GM12872 (cell line): ENCODE data around the gene PAX9.

Experiments
- TF ChIP-seq, protein P1 (sequence below): IDR thresholded peaks from 3 replicates; pipeline ENCODE4 v1.5.1; 2011; ENCODE audit warnings: low read depth, mild to moderate bottlenecking, low read length, moderate library complexity; ENCODE audit not compliant: insufficient read depth

Gene PAX9

DNA sequence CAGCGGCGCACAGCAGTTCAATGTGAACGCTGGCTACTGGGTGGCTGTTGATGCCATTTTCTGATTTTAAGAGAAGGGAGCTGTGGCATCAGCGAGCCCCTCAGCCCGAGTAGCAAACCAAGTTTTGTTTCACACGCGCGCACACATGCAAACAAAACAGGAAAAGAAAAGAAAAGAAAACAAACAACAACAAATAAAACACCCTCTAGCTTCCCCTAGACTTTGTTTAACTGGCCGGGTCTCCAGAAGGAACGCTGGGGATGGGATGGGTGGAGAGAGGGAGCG is 540 bp downstream of the PAX9 start:
- TF ChIP-seq, protein P1, sequence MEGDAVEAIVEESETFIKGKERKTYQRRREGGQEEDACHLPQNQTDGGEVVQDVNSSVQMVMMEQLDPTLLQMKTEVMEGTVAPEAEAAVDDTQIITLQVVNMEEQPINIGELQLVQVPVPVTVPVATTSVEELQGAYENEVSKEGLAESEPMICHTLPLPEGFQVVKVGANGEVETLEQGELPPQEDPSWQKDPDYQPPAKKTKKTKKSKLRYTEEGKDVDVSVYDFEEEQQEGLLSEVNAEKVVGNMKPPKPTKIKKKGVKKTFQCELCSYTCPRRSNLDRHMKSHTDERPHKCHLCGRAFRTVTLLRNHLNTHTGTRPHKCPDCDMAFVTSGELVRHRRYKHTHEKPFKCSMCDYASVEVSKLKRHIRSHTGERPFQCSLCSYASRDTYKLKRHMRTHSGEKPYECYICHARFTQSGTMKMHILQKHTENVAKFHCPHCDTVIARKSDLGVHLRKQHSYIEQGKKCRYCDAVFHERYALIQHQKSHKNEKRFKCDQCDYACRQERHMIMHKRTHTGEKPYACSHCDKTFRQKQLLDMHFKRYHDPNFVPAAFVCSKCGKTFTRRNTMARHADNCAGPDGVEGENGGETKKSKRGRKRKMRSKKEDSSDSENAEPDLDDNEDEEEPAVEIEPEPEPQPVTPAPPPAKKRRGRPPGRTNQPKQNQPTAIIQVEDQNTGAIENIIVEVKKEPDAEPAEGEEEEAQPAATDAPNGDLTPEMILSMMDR, result no peak

- TF ChIP-seq, protein P1, result no peak
These were observed 1.1 kb downstream of the PAX9 start for GRCh38 chr14:36662543-36663403.

DNA sequence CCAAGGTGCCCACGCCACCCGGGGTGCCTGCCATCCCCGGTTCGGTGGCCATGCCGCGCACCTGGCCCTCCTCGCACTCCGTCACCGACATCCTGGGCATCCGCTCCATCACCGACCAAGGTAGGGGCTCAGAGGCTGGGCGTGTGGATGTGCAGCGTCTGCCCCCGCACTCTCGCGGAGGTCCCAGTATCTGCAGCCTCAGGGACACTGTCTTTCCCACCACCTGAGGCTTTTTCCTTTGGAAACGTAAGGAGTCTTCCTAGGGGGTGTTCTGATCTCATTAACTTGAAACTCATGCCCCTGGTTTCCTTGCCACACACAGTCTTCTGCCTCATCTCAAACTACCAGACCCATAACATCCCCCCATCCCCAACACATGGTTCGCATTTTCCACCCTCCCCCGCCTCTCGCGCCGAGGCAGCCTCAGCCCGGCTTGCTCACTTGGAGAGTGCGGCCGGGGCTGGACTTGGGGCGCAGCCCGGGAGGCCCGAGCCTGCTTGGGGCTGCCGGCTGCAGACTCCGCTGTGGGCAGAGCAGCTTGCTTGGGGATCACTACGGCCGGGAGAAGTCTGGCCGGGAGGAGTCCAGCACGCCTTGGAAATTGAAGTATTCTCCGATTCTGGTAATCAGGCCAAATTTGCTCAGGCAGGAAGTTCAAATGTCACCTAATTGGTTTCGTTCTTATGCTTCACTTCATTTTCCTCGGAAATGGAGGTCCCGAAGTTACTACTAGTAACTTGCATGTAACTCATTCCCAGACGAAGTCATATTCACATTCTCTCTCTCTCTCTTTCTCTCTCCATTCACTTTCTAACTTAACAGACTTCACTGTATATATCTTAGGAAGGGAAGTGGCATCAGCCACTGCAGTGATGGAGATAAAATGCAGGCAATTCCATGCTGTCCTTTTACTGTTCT is 2.0 kb downstream of the PAX9 start:
- TF ChIP-seq, protein P1, result no peak

GRCh38 chr14:36664322-36665193 is 2.9 kb downstream of the PAX9 start:
- TF ChIP-seq, protein P1, result no peak

DNA sequence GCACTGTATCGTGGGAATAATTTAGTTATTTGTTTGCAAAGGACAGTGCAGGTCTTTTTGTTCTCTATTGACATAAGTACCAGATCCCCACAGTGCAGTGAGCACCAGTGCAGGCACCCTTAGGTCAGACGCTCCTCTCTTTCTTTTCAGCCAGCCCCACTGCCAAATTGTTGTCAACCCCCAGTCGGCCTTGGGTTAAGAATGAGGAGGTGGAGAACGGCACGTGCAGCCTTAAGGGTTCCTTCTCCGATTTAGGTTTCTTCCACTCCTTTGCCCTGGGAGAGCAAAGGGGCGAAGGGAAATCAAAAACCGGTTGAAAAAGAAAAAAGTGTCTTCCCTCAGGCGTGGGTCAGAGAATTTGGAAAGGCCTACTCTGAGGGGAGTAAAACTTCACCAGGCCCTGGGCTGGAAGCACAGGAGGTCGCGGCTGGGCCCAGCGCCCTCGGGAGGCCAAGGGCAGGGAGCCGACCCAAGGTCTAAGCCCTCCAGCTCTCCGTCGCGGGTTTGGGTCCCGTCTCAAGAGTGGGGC is 4.3 kb downstream of the PAX9 start:
- TF ChIP-seq, protein P1, result no peak

DNA sequence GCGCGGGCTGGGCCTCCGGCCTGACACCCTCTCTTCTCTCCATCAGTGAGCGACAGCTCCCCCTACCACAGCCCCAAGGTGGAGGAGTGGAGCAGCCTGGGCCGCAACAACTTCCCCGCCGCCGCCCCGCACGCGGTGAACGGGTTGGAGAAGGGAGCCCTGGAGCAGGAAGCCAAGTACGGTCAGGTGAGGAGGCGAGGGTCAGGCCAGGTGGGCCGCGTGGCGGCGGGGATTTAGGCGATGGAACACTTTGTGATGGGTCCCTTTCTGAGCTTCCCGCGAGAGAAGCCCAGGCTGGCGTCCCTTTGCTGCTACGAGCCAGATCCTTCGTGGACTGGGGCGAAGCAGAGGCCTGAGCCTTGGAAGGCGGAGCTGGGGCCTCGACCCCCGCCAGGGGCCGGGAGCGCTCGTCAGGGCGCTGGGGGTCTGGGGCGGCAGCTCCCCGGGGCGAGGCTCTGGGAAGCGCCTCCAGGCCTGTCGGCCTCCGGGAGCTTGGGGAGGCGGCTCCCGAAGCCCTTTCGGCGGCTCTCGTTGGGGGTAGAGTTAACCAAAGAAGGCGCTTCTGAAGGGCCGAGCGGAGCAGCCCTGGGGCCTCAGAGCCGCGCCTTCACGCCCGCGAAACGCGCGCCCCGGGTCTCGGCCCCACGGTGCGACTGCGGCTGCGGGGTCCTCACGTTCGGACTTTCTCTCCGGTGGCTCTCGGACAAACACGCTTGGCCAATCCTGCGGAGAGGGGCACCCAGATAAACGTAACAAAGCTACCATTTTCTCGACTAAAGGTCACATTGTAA is 5.0 kb downstream of the PAX9 start:
- TF ChIP-seq, protein P1, result no peak
